ENCODE measurements around the gene CCDC192.

GRCh38 chr5:127959152-127959764, 256.1 kb downstream of the CCDC192 start:
- TF ChIP-seq, protein P1, sequence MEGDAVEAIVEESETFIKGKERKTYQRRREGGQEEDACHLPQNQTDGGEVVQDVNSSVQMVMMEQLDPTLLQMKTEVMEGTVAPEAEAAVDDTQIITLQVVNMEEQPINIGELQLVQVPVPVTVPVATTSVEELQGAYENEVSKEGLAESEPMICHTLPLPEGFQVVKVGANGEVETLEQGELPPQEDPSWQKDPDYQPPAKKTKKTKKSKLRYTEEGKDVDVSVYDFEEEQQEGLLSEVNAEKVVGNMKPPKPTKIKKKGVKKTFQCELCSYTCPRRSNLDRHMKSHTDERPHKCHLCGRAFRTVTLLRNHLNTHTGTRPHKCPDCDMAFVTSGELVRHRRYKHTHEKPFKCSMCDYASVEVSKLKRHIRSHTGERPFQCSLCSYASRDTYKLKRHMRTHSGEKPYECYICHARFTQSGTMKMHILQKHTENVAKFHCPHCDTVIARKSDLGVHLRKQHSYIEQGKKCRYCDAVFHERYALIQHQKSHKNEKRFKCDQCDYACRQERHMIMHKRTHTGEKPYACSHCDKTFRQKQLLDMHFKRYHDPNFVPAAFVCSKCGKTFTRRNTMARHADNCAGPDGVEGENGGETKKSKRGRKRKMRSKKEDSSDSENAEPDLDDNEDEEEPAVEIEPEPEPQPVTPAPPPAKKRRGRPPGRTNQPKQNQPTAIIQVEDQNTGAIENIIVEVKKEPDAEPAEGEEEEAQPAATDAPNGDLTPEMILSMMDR (IDR thresholded peaks at IDR 0.05; ENCODE audit: insufficient read depth, low read depth, low read length) = no peak
- TF ChIP-seq EZH2 (IDR thresholded peaks at IDR 0.05; ENCODE audit: insufficient read depth, low read length) = no peak

All from astrocyte (in vitro differentiated cells and primary cell).